Neural progenitor cell (in vitro differentiated cells): ENCODE results near the gene HDAC4. TPM values are rescaled to one million over a fixed set of nuclear protein-coding genes. Genes with fewer than 3 reads are reported as not detected.

Source experiments
- DNase-seq: peaks from one replicate; pipeline ENCODE4 v3.0.0-alpha.2; 2016; ENCODE audit warnings: low spot score
- H2AFZ ChIP-seq: fragments of 200-600 bp; sonication (generic); replicated peaks from 2 replicates; pipeline ENCODE4 v1.6.1; 2016; ENCODE audit warnings: antibody characterized with exemption
- H3F3A ChIP-seq: fragments of 200-600 bp; sonication (generic); 2 replicates; pipeline ENCODE4 v1.6.1; 2016; ENCODE audit warnings: antibody characterized with exemption, low read depth
- H3K27ac ChIP-seq: fragments of 200-600 bp; sonication (generic); 2 replicates; pipeline ENCODE4 v1.5.1; 2016; ENCODE audit warnings: mild to moderate bottlenecking
- H3K27me3 ChIP-seq: fragments of 200-600 bp; sonication (generic); 2 replicates; pipeline ENCODE4 v1.6.1; 2016; ENCODE audit warnings: mild to moderate bottlenecking, moderate library complexity
- H3K36me3 ChIP-seq: fragments of 200-600 bp; sonication (generic); 2 replicates; pipeline ENCODE4 v1.5.1; 2016
- H3K4me1 ChIP-seq: fragments of 200-600 bp; sonication (generic); 2 replicates; pipeline ENCODE4 v1.6.1; 2016; ENCODE audit warnings: mixed run types
- H3K4me2 ChIP-seq: fragments of 200-600 bp; sonication (generic); 2 replicates; pipeline ENCODE4 v1.6.1; 2016
- H3K4me3 ChIP-seq: fragments of 200-600 bp; sonication (generic); 2 replicates; pipeline ENCODE4 v1.5.1; 2016
- H3K79me2 ChIP-seq: fragments of 200-600 bp; sonication (generic); 2 replicates; pipeline ENCODE4 v1.6.1; 2016; ENCODE audit warnings: low read depth
- H3K9ac ChIP-seq: fragments of 200-600 bp; sonication (generic); 2 replicates; pipeline ENCODE4 v1.6.1; 2016
- H3K9me3 ChIP-seq: fragments of 200-600 bp; sonication (generic); 2 replicates; pipeline ENCODE4 v1.5.1; 2016; ENCODE audit warnings: low read depth
- H4K20me1 ChIP-seq: fragments of 200-600 bp; sonication (generic); 2 replicates; pipeline ENCODE4 v1.6.1; 2016; ENCODE audit warnings: low read depth
- H3K27ac Mint-ChIP-seq: 3 replicates; pipeline ENCODE4 v1.8.0; 2021; ENCODE audit warnings: mixed read lengths
- H3K27me3 Mint-ChIP-seq: 2 replicates; pipeline ENCODE4 v1.8.0; 2022; ENCODE audit warnings: low read depth, mild to moderate bottlenecking, inconsistent platforms, moderate library complexity, mixed read lengths; ENCODE audit not compliant: insufficient read depth
- H3K36me3 Mint-ChIP-seq: 3 replicates; pipeline ENCODE4 v1.8.0; 2021; ENCODE audit warnings: mixed read lengths
- H3K4me1 Mint-ChIP-seq: 3 replicates; pipeline ENCODE4 v1.8.0; 2021; ENCODE audit warnings: mixed read lengths
- H3K4me3 Mint-ChIP-seq: 3 replicates; pipeline ENCODE4 v1.8.0; 2021; ENCODE audit warnings: mild to moderate bottlenecking, moderate library complexity, mixed read lengths
- H3K9me3 Mint-ChIP-seq: 3 replicates; pipeline ENCODE4 v1.8.0; 2020; ENCODE audit warnings: mixed read lengths
- EZH2 ChIP-seq: fragments of 200-600 bp; sonication (generic); IDR thresholded peaks from 2 replicates; pipeline ENCODE4 v1.6.1; 2017; ENCODE audit warnings: antibody characterized with exemption, mild to moderate bottlenecking, moderate library complexity
- EZH2phosphoT487 ChIP-seq: fragments of 200-600 bp; sonication (generic); IDR thresholded peaks from 2 replicates; pipeline ENCODE4 v1.6.1; 2017; ENCODE audit warnings: antibody characterized with exemption
- total RNA-seq: library from RNA; depleted of rRNA; stranded (reverse); fragments of >200 nt; gene quantifications from 2 replicates; pipeline ENCODE4 v1.2.3, GENCODE V29; 2015; ENCODE audit warnings: low replicate concordance
- TF ChIP-seq, protein P1 (sequence below): fragments of 200-600 bp; sonication (generic); IDR thresholded peaks from 2 replicates; pipeline ENCODE4 v1.5.1; 2017; ENCODE audit warnings: antibody characterized with exemption, mild to moderate bottlenecking

Gene HDAC4
- total RNA-seq, 1 donor from 2014 or later = 36.0 TPM

DNA sequence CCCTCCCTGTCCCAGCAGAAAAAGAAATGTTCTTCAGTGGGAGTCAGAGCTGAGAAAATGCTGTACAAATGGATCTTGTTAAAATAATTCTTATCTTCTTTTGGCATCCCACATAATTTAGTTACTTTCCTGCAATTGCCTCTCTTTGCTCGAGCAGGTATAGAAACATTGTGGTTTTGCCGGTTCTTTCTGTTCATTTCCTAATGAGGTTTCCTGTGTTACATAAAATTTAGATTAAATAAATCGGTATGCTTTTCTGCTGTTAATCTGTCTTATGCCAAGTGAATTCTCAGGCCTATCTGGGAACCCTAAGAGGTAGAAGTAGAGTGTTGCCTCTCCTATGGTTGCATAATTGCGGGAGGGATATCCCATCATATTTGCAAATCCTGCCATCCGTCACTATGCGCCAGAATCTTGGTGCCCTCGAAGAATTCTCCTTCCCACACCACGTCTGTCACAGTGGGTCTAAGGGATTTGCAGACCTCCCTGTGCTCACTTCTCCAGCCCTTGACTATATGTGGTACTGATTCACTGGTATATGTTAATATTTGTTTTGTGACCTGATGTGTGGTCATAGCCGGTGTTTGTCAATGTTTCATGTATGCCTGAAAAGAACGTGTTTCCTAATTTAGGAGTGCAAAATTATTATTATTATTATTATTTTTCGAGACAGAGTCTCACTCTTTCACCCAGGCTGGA lies 12.2 kb upstream of the HDAC4 start:
- Histone ChIP-seq H3K79me2 (no peaks in the 10 kb centered on the region), H2AFZ (no peak overlapping the region), H4K20me1 (no peaks in the 10 kb centered on the region), H3K9me3 (no peaks in the 10 kb centered on the region), H3K27ac (no peak overlapping the region), H3K4me1 (no peaks in the 10 kb centered on the region), H3K4me2 (no peak overlapping the region), H3K36me3 (no peaks in the 10 kb centered on the region), H3K9ac (no peak overlapping the region), H3K4me3 (no peak overlapping the region), H3F3A (no peaks in the 10 kb centered on the region), H3K27me3 (peaks cover 3% of the 10 kb centered on the region)
- H3K4me1 Mint-ChIP-seq = no peaks in the 10 kb centered on the region
- no peak overlapping the region for H3K27ac Mint-ChIP-seq
- TF ChIP-seq EZH2 (no peak), EZH2phosphoT487 (no peak)
- TF ChIP-seq, protein P1, sequence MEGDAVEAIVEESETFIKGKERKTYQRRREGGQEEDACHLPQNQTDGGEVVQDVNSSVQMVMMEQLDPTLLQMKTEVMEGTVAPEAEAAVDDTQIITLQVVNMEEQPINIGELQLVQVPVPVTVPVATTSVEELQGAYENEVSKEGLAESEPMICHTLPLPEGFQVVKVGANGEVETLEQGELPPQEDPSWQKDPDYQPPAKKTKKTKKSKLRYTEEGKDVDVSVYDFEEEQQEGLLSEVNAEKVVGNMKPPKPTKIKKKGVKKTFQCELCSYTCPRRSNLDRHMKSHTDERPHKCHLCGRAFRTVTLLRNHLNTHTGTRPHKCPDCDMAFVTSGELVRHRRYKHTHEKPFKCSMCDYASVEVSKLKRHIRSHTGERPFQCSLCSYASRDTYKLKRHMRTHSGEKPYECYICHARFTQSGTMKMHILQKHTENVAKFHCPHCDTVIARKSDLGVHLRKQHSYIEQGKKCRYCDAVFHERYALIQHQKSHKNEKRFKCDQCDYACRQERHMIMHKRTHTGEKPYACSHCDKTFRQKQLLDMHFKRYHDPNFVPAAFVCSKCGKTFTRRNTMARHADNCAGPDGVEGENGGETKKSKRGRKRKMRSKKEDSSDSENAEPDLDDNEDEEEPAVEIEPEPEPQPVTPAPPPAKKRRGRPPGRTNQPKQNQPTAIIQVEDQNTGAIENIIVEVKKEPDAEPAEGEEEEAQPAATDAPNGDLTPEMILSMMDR = no peak
- H3K27me3 Mint-ChIP-seq = peaks cover 8% of the 10 kb centered on the region
- H3K4me3 Mint-ChIP-seq = no peak overlapping the region
- H3K36me3 Mint-ChIP-seq = no peaks in the 10 kb centered on the region
- H3K9me3 Mint-ChIP-seq = peaks cover 24% of the 10 kb centered on the region
- DNase-seq = no peak

GRCh38 chr2:239411549-239412319 lies 10.9 kb upstream of the HDAC4 start:
- Histone ChIP-seq H4K20me1 (no peaks in the 10 kb centered on the region), H3K9me3 (no peaks in the 10 kb centered on the region), H3K36me3 (no peaks in the 10 kb centered on the region), H3K27ac (no peak overlapping the region), H3K4me1 (no peaks in the 10 kb centered on the region), H3K9ac (no peak overlapping the region), H3K4me3 (no peak overlapping the region), H3F3A (no peaks in the 10 kb centered on the region), H3K79me2 (no peaks in the 10 kb centered on the region), H3K27me3 (no peaks in the 10 kb centered on the region), H2AFZ (no peak overlapping the region), H3K4me2 (no peak overlapping the region)
- Mint-ChIP-seq H3K4me3 (no peak overlapping the region), H3K4me1 (peaks cover 3% of the 10 kb centered on the region), H3K27ac (no peak overlapping the region), H3K9me3 (peaks cover 25% of the 10 kb centered on the region), H3K27me3 (peaks cover 8% of the 10 kb centered on the region), H3K36me3 (no peaks in the 10 kb centered on the region)
- TF ChIP-seq EZH2phosphoT487 = no peak
- TF ChIP-seq EZH2 = no peak
- TF ChIP-seq, protein P1 = no peak
- no peak for DNase-seq

- H3K4me3 Mint-ChIP-seq = no peak overlapping the region
- Histone ChIP-seq H3K4me1 (no peaks in the 10 kb centered on the region), H3K9me3 (no peaks in the 10 kb centered on the region), H3K36me3 (no peaks in the 10 kb centered on the region), H4K20me1 (no peaks in the 10 kb centered on the region), H3F3A (no peaks in the 10 kb centered on the region), H3K79me2 (no peaks in the 10 kb centered on the region), H3K9ac (no peak overlapping the region), H3K27ac (no peak overlapping the region), H3K4me3 (no peak overlapping the region), H3K27me3 (no peaks in the 10 kb centered on the region), H3K4me2 (no peak overlapping the region), H2AFZ (no peak overlapping the region)
- no peak for DNase-seq
- peaks cover 25% of the 10 kb centered on the region for H3K9me3 Mint-ChIP-seq
- peaks cover 8% of the 10 kb centered on the region for H3K27me3 Mint-ChIP-seq
- no peaks in the 10 kb centered on the region for H3K36me3 Mint-ChIP-seq
- H3K4me1 Mint-ChIP-seq = peaks cover 3% of the 10 kb centered on the region
- no peak overlapping the region for H3K27ac Mint-ChIP-seq
- no peak for TF ChIP-seq EZH2phosphoT487
- no peak for TF ChIP-seq EZH2
- TF ChIP-seq, protein P1 = no peak
Measured at GRCh38 chr2:239411117-239411516, 10.3 kb upstream of the HDAC4 start.
